Neural cell (in vitro differentiated cells): Measurements from ENCODE around the gene EIF3D.

ENCODE experiments used
- CTCF ChIP-seq: fragments of 450-650 bp; IDR thresholded peaks from 2 replicates; pipeline ENCODE4 v1.5.1; 2014; ENCODE audit warnings: antibody characterized with exemption, mild to moderate bottlenecking, moderate library complexity; ENCODE audit not compliant: poor library complexity, severe bottlenecking
- EP300 ChIP-seq: fragments of 450-650 bp; conservative IDR thresholded peaks from 2 replicates; pipeline ENCODE4 v1.6.1; 2014; ENCODE audit warnings: antibody characterized with exemption, mild to moderate bottlenecking, moderate library complexity; ENCODE audit not compliant: poor library complexity, severe bottlenecking
- POLR2AphosphoS5 ChIP-seq: IDR thresholded peaks from 2 replicates; pipeline ENCODE4 v1.6.1; 2012
- RAD21 ChIP-seq: fragments of 450-650 bp; conservative IDR thresholded peaks from 2 replicates; pipeline ENCODE4 v1.6.1; 2014; ENCODE audit warnings: antibody characterized with exemption, mild to moderate bottlenecking, moderate library complexity
- REST ChIP-seq: IDR thresholded peaks from 2 replicates; pipeline ENCODE4 v1.6.1; 2012; ENCODE audit warnings: borderline replicate concordance
- SMC3 ChIP-seq: fragments of 450-650 bp; conservative IDR thresholded peaks from 2 replicates; pipeline ENCODE4 v1.6.1; 2014; ENCODE audit warnings: antibody characterized with exemption, mild to moderate bottlenecking, moderate library complexity; ENCODE audit not compliant: poor library complexity
- TAF1 ChIP-seq: IDR thresholded peaks from 2 replicates; pipeline ENCODE4 v1.6.1; 2012; ENCODE audit warnings: low read depth

GRCh38 chr22:36550701-36551495, 21.9 kb upstream of the EIF3D start:
- TF ChIP-seq CTCF (no peak), EP300 (no peak), RAD21 (no peak), POLR2AphosphoS5 (no peak), REST (no peak), SMC3 (no peak), TAF1 (no peak)
